GM21528 (cell line): ENCODE results near the gene ZFP36.

Source experiments
- ATAC-seq: cut with Tn5 transposase; IDR thresholded peaks from one replicate; pipeline ENCODE4 v1.9.1; 2021; ENCODE audit warnings: mild to moderate bottlenecking, moderate library complexity; ENCODE audit not compliant: unreplicated experiment, low FRiP score

ZFP36 gene

DNA sequence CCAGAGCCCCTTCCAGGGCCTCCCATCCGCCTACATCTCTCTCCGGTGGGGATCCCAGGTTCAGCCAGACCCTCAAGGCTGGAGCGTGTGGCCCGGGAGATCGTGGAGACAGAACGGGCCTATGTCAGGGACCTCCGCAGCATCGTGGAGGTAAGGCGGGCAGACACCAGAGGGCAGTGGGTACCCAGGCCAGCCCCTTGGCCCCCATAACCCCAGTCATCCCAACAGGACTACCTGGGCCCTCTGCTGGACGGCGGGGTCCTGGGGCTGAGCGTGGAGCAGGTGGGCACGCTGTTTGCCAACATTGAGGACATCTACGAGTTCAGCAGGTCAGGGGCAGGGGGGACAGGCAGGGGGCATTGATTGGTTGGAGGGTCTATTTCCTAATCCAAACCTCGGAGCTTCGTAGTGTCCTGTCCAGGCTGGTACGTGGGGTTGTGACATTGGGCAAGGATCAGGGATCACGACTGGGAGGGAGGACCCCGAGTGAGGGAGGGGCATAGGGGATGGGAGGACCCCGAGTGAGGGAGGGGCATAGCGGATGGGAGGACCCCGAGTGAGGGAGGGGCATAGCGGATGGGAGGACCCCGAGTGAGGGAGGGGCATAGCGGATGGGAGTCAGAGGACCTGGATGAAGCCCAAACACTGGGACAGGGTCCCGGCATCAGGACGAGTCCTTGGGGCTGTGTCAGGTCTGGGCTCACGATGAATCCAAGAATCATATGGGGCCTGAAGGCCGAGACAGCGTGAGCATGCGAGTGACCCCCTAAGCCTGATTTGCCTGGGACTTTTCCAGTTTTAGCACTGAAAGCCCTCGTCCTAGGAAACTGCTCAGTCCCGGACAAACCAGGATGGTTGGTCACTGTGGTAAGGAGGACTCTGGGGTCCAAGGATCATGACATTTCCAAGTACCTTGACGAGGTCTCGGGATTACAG lies 8.7 kb downstream of the ZFP36 start:
- ATAC-seq: no peak

GRCh38 chr19:39416152-39417120 lies 9.8 kb downstream of the ZFP36 start:
- no peak for ATAC-seq

DNA sequence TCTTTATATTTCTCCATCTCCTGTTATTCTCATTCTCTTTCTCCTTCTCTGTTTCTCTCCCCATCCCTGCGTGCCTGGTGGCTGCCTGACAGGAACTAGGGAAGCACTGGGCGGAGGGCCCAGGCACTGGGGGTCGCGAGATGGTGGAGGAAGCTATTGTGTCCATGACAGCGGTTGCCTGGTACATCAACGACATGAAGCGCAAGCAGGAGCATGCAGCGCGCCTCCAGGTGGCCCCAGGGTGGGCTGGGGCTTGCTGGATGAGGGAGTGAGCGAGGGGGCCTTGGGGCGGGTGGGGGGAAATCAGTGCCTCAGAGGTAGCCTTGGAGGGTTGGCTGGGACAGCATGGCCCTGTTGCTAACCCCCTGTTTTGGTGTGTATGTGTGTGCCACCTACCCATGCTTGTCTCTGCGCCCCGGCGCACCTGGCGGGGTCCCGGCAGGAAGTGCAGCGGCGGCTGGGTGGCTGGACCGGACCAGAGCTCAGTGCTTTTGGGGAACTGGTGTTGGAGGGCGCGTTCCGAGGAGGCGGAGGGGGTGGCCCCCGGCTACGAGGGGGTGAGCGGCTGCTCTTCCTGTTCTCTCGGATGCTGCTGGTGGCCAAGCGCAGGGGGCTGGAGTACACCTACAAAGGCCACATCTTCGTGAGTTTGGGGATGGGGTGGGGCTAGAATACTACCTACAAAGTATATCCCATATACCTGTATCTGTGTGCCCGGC lies 11.0 kb downstream of the ZFP36 start:
- no peak for ATAC-seq

DNA sequence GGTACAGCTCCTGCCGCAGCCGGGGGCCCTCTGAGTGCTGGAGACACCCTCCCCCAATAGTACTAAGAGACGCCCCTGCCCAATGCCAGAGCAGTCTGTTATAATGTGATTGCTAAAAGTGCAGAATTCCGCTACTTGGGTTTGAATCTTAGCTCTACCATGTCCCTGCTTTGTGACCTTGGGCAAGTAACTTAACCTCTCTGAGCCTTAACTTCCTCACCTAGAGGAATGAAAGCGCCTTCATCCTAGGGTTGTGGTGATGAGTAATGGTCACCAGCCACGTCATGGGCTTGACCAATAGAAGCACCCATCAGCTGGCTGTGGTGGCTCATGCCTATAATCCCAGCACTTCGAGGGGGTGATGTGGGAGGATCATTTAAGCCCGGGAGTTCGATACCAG lies 12.4 kb downstream of the ZFP36 start:
- no peak for ATAC-seq

DNA sequence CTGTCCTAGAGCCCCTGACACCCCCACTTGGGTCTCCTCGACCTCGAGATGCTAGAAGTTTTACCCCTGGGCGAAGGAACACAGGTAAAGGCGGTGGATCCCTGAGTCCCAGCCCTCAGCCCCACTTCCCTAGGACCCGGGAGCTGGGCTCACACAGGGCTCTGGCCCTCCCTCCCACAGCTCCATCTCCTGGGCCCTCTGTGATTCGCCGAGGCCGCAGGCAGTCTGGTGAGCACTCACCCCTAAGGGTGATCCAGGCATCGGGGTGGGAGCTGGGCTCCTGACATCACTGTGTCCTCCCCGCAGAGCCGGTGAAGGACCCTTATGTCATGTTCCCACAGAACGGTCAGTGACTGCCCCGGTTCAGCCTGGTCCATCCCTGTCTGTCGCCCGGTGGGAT lies 14.1 kb downstream of the ZFP36 start:
- ATAC-seq: no peak

DNA sequence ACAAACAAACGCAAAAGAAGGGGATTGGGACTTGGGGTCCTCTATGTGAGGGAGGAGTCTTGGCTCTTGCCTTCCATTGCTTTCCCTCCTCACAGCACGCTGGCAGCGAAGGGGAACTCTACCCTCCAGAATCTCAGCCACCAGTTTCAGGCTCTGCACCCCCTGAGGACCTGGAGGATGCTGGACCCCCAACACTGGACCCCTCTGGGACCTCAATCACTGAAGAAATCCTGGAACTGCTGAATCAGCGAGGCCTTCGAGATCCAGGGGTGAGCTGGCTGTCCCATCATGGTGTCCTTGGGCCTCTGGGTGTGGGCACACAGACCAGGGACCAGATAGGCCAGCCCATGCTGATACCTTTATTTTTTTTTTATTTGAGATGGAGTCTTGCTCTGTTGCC lies 15.4 kb downstream of the ZFP36 start:
- no peak for ATAC-seq

- ATAC-seq: no peak
These were observed 16.8 kb downstream of the ZFP36 start for GRCh38 chr19:39423258-39424086.

- no peak for ATAC-seq
These were observed 18.3 kb downstream of the ZFP36 start for GRCh38 chr19:39424934-39425333.

- no peak for ATAC-seq
These were observed 19.1 kb downstream of the ZFP36 start for GRCh38 chr19:39425744-39426143.

GRCh38 chr19:39426170-39426569 lies 19.5 kb downstream of the ZFP36 start:
- ATAC-seq: no peak

DNA sequence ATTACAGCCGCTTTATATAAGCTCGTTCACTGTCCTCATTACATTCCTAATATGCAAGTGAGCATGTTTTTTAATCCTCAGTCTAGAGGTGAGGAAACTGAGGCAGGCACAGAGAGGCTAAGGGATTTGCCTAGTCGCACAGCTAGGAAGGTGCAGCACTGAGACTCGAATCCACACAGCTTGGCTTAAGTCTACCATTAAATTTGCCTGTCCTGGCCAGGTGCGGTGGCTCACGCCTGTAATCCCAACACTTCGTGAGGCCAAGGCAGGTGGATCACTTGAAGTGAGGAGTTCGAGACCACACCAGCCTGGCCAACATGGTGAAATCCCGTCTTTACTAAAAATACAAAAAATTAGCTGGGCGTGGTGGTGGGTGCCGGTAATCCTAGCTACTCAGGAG lies 21.1 kb downstream of the ZFP36 start:
- ATAC-seq: no peak

DNA sequence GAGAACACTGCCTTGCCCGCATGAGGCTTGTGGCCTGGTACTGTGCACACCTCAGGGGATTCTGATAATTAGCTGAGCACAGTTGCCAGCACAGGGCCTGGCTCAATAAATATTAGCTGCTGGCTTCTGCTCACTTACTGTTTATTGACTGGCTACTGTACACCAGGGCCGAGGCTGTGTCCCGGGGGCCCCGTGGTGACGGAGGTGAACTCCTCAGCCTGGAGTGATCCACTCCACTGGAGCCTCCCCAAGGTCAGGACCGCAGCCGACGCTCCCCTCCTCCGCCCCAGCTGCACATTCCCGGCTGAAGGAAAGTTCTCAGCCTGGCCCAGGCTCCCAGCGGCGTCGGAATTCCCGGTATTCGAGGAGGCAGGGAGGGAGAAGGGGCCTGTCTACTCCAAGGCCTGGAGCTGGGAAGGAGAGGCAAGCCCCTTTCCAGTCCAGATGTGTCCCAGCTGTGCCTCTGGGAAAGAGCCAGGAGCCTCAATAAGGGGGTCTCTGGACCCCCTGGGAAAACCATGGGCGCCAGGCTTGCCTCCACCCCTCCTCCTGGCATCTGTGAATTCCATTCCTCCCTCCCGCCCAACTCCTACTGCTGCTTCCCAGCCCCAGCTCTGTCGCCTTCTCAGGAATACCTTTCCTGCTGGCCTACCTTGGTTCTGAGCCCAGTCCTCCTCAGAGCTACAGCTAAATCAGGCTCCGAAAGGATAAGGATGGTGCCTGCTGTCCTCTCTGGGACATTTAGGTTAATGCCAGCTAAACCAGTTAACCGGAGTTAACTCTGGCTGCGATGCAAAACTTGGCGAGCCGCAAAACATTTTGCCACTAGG lies 21.9 kb downstream of the ZFP36 start:
- ATAC-seq: no peak

- no peak for ATAC-seq
These were observed 24.3 kb downstream of the ZFP36 start for GRCh38 chr19:39430675-39431593.

DNA sequence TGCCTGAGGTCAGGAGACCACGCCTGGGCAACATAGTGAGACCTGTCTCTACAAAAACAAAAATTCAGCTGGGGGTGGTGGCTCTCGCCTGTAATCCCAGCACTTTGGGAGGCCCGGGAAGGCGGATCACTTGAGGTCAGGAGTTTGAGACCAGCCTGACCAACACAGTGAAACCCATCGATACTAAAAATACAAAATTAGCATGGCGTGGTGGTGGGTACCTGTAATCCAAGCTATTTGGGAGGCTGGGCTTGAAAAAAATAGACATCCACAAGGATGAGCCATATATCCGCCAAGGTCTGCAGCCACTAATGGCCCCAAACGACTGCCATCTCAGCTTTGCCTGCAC lies 26.0 kb downstream of the ZFP36 start:
- no peak for ATAC-seq

- no peak for ATAC-seq
These were observed 26.9 kb downstream of the ZFP36 start for GRCh38 chr19:39433480-39434079.

- ATAC-seq: no peak
These were observed 27.8 kb downstream of the ZFP36 start for GRCh38 chr19:39434123-39435076.
